Dedifferentiated amniotic fluid mesenchymal stem cell (primary cell): ENCODE data around the gene SLC25A29.
A peak's percentile ranks its signal among the peaks of the same experiment; 100 is the strongest.
"Not testable (repeated sequence)": the region's sequence is repeated elsewhere in the genome, so short reads cannot be mapped to it uniquely, and the experiment has no call there.

Experiments used
- DNase-seq: peaks from one replicate; pipeline ENCODE4 v3.0.0-alpha.2; 2016; ENCODE audit errors: extremely low spot score

SLC25A29 gene

DNA sequence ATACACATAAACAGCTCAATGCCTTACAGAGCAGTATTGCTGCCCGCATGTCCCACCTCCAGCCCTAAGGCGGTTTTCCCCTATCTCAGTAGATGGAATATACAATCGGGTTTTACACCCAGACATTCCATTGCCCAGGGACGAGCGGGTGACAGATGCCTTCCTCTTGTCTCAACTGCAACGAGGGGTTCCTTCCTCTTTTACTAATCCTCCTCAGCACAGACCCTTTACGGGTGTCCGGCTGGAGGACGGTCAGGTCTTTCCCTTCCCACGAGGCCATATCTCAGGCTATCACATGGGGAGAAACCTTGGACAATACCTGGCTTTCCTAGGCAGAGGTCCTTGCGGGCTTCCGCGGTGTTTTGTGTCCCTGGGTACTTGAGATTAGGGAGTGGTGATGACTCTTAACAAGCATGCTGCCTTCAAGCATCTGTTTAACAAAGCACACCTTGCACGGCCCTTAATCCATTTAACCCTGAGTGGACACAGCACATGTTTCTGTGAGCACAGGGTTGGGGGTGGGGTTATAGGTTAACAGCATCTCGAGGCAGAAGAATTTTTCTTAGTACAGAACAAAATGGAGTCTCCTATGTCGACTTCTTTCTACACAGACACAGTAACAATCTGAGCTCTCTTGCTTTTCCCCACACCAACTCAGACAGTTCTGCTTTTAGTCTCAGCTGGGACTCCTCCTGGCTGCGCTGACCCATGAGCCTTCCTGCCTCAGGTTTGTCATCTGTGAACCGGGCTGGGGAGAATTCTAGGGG, 6.0 kb upstream of the SLC25A29 start:
- not testable (repeated sequence) for DNase-seq

DNA sequence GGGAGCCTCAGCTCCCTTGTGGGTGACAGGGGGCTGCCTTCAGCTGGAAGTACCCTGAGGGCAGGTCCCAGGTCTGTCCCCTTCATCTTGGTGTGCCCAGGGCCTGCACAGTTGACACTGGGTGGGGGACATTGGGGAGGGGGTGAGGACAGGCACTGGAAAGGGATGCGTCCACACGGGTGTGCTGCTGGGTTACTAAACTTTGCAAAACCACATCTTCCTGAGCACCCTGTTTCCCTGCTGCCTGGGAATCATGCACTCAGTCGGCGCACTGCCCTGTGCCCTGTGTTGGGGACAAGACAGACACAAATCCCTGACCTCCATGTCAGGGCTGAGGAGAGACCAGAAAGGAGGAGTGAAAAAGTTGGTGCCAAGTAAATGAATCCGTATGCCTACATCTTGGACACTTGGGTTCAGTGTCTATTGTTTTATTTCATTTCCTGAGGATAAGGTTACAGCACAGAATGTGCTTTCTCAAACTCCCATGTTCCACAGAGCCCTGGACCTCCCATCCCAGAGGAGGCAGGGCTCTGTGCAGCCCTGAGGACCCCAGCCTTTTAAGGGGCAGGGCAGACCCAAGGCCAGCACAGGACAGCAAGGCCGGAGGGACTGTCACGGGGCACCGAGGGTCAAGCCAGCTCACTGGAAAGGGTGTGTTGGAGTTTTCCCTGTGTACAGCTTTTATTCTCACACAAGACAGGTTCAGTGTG, 2.9 kb upstream of the SLC25A29 start:
- DNase-seq = no peak

DNA sequence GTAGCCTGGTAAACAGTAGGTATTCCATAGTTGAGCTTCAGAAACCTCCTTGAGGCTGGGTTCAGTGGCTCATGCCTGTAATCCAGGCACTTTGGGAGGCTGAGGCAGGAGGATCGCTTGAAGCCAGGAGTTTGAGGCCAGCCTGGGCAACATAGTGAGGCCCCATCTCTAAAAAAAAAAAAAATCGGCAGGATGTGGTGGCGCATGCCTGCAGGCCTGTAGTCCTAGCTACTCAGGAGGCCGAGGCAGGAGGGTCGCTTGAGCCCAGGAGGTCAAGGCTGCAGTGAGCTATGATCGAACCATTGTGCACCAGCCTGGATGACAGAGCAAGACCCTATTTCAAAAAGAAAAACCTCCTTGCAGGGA, 2.2 kb upstream of the SLC25A29 start:
- DNase-seq = not testable (repeated sequence)

DNA sequence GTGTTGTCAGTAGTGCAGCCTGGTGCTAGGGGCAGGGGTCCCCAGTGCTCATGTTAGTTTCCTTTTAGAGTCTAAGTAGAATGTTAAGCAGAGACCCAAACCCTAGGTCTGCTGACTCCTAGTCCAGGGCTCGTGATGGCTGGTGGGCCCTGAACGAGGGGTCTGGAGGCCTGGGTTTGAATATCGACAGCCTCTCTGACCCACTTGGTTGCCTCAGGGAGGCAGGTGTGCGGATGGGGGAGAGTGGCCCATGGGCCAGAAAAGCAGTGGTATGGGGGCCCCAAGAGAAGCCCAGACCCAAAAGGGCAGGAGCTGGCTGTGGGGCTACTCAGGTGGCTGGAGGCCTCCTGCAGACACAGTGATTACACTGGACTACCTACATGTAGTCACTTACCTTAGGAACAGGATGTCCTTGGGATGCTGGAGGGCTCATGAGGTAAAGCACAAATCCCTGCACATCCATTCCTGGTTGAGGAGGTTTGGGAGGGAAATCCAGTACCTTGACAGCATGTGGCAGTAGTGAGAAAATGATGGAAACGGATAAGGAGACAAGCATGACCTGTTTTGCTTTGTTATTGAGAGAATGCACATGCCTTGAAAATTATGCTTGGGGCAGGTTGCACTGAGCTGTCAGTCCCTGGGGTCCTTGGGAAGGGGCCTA, 1.7 kb upstream of the SLC25A29 start:
- DNase-seq = no peak

DNA sequence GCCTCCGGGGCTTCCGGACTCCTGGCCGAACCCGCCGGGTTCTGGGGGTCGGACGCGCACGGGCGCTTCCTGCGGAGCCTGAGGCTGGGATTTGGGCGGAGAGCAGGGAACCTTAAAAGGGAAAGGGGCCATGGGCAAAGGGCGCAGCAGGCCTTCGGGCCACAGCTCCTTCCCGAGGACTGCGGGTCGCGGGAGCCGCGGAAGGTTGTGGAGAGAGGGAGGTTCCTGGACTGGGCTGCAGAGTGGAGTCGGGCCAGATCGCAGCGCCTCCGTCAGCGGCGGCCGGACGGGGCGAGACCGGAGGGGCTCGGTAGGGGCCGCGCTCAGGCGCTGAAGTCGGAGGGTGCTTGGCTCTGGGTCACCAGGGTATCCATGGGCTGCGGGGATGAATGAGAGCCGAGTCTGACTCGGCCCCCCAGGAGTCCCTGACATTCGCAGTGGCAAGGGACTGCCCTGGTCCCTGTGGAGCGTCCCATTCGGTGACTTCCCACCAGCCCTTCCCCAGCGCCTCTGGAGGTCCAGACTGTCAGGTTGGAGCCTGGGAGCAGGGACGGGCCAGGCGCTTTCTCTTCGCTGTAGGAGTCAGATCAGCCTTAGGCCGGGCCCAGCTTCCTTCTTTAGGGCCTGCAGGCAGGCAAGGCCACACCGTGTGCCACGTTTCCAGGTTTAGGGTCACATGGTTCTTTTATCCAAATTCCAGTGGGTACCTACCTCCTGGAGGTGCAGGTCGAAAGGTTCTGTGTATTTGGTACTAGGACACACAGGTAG, 938 bp upstream of the SLC25A29 start:
- no peak for DNase-seq

DNA sequence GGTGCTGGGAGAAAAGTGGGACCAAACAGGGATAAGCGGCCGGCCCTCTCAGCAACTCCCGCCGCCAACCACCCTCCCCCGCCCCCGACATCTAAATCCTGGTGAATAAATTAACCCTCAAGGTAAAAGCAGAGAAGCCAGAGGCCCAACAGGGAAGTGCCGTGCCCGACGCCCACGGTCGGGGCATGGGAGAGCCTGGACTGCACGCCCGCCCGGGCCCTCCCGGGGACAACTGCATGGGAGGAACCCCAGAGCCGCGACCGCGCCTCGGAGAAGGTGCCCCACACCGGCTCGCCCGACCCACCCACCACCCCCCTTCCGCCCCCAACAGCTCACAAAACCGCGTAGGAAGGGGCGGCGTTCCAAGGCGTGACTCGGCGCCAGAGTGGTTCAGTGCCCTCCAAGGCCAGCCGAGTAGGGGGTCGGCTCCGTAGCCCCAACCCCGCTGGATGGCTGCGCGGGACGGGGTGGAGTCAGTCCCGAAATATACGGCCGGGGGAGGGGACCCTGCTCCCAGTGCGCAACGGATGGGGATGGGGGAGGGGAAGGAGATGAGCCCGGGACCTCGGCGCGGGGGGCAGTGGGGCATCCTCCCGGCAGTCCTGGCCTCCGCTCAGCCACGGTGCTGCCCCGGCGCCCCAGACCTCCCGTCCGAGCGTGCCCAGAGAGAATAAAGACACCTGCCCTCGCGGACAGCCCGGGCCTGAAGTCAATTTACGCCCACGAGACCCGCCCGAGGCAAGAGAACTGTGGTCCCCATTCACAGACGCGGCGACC, 732 bp downstream of the SLC25A29 start:
- no peak for DNase-seq

DNA sequence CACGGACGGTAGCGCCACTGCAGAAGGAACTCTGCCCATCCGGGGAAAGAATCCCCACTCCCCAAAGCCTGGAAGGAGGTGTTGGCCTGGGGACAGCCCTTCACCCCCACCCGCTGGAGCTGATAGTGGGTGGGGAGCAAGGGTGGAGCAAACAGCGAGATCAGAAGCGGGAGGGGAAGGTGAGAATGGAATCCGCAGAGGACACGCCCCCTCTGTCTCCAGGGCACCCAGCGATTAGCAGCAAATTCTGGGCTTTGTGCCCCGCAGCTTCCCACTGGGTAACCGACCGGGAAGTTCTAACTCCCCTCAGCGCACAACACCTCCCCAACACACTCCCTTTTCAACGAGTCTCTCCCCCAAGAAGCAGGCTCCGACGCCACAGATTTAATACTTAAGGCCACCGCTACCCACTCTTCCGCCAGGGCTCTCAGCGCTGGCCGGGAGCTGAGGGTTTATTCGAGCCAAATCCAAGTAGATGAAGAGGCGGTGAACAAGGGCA, 1.4 kb downstream of the SLC25A29 start:
- no peak for DNase-seq

DNA sequence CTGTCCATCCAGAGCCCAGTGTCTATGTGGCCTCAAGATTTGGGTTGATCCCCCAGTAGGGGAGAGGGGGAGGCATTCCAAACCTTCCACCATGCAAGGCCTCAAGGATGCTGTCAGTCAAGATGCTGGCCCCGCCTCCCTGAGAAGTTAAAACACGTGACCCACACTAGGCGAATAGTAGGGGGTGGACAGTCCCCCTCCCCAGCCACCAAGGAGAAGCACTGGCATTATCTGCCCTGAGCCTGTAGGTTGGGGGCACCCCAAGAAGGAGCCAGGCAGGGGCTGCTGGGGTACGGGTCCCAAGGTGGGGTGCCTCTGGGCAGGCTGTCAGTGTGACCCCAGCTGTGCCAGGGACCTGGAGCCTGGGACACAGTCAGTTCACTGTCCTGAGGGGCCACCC, 2.3 kb downstream of the SLC25A29 start:
- DNase-seq = no peak

DNA sequence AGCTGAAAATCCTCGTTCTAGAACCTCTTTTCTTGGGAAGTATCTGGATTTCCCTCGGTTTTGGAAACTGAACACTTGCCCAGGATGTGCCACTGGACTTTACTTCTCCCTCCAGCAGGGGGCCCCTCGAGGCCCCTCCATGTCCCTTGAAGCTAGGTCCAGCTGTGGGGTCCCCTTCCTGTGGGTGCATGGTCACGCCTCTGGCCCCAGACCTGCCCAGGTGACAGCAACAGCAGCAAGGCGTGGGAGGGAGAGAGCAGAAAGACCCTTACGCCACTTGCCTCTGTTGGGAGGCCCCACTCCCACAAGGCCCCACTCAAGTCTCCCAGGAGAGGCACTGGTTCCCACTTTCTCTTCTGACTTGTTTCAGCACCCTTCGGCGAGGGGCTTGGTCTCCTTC, 3.1 kb downstream of the SLC25A29 start:
- no peak for DNase-seq

DNA sequence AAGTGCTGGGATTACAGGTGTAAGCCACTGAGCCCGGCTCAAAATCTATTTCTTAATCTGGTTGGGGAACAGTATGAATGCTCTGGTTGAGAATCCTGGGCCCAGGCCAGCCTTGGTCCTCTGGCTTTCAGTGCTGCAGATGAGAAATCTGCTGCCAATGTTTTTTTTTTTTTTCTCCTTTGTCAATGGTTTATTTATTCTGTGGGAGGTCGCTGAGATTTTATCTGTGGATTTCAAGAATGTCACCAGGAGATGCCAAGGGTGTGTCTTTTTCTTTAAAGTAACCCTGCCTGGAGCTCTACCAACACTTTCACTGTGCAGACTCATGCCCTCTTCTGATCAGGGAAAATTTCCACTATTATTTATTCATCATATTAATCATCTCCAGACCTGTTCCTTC, 3.6 kb downstream of the SLC25A29 start:
- DNase-seq = peak; percentile 42

DNA sequence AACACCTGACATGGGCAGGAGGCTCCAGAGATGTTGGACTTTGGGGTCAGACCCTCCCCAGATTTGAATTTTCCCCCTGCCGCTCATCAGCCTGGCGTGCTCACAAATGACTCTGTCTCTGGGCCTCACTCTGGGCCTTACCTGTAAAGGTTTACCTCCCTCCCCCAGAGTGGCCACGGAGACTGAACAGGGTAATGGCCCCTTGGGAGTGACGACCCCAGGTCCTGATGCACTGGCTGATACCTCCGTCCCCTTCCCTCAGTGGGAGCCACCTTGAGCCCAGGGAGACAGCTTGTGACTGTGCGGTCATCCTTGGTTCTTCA, 7.0 kb downstream of the SLC25A29 start:
- no peak for DNase-seq

DNA sequence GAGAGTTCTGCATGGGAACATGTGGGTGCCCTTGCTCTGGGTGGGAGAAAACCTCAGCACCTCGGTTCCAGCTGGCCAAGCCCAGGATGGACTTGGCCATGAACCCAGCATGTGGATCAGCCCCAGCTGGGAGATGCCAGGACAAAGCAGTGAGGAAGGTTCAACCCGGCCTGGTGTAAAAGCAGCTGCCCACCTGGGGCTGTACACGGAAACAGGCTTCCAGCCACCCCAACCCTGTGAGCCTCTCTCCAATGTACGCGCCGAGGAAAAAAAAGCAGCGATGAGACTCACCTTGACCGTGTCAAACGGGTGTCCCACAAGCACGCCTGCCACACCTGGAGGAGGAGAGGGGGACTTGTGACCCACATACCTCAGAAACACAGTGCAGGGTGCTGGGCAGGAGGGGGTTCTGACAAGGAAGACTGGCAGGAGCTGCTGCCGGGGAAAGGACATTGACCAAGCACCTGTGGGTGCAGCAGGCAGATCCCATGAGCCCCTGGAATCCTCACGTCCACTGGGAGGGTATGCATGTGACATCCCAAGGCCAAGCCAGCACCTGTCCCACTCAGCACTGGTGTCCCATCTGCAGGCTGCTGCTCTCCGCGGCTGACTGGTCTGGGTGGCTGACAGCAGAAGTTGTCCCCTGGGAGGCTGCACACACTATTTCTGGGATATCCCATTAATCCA, 7.5 kb downstream of the SLC25A29 start:
- no peak for DNase-seq

DNA sequence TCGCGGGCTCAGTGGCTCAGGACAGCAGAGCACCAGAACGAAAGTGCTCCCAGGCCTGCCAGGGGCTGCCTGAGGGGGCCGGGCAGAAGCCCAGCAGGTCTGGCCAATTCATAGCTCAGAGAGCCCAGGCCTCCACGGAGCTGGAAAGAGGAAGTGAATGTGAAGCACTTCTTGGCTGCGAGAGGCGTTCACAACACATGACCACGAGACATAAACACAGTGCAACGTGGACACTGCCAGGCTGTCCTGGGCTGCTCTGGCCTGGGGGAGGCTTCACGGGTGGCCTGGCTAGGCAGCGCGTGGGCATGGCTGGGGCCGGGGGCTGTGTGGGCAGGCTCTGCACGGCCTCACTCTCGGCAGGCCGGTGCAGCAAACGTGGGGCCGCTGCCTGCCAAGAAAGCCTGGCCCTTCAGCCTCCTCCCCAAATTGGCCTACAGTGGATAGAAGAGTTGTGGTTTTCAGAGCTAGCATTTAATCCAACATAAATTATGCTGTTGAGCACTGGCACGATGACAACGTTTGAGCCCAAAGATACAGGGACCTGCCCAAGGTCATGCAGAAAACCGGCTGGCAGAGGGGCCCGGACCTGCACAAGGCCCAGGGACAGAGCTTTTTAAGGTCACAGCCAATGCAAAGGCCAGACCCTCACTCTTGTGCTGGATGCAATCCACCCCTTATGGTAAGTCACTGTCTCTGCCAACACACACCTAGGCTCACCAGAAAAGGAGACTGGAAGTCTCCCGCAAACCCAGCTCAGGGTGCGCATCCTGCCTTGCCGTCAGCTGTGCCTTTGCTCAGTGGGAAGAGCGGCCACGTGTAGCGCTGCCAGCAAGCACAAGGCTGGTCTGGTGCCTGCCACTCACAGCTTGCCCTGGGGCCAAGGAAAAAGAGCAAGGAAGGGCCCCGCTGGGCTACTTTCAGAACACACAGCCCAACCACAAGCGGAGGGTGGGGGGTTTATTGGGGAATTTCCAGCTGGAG, 8.6 kb downstream of the SLC25A29 start:
- peak; percentile 33 for DNase-seq

DNA sequence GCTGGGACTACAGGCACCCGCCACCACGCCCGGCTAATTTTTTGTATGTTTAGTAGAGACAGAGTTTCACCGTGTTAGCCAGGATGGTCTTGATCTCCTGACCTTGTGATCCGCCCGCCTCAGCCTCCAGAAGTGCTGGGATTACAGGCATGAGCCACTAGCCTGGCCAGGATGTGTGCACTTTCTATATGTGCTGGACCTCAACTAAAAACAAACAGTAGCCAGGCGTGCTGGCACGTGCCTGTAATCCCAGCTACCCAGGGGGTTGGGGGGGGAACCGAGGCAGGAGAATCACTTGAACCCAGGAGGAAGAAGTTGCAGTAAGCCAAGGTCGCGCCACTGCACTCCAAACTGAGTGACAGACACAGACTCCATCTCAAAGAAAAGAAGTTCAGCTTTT, 9.5 kb downstream of the SLC25A29 start:
- not testable (repeated sequence) for DNase-seq

DNA sequence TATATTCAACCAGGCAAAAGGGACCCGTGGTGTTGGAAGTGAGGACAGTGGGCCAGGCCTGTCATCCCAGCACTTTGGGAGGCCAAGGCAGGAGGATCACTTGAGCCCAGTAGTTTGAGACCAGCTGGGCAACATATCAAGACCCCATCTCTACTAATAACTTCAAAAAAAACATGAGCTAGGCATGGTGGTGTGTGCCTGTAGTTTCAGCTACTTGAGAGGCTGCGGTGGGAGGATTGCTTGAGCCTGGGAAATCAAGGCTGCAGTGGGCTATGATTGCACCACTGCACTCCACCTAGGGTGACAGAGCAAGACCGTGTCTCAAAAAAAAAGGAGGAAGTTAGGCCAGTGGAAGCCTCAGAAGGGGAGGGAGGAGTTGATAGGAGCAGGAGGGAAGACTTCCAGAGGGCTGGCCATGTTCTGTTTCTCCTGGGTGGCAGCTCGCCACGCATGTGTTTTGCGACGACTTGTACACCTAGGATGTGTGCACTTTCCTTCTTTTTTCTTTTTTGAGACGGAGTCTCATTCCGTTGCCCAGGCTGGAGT, 10.1 kb downstream of the SLC25A29 start:
- no peak for DNase-seq

DNA sequence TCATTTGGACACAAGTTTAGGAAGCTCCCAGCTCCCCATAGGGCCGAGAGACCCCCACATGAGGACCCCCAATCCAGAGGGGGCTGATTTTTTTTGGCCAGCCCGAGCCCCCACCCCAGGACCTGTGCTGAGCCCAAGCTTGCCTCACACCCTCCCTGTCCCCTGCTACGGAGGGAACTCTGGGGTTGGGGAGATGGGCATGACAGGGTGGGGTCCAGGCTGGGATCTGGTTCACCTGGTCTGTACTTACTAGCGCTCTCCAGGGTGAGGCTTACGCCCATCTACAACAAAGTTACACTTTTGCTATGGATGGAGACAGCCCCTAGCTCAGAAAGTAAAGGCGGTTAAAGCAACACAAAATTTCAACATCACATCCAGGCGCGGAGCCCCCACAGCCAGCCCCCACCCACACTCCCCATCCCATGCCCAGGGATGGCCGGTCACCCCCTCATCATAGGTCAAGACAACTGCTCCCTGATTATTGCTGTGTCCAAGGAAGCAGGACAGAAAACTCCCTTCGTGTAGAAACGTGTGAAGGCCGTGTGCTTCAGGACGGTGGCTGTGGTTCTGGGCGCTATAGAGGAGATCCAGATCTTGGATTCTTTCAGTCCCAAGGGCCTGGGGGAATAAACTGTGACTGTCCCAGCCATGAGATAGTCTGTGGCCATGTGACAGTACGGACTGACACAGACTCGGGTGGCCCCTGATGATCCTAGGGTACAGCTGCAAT, 10.7 kb downstream of the SLC25A29 start:
- no peak for DNase-seq

DNA sequence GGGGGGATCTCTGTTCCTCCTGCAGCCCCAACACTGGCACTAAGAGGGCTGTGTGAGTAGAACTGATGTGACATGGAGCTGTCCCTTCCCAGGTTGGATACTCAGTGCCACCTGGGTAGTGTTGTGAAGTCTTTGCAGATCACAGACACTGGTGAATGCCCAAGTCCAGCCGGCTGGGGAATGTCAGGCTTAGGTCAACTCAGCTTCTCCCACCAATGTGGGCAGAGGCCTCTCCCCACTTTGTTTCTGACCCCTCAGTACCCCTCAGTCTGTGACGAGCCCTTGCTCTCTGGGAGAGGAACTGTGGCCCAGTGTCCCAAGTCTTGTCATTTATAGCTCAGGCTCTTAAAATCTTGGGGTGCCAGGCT, 11.3 kb downstream of the SLC25A29 start:
- DNase-seq = no peak

DNA sequence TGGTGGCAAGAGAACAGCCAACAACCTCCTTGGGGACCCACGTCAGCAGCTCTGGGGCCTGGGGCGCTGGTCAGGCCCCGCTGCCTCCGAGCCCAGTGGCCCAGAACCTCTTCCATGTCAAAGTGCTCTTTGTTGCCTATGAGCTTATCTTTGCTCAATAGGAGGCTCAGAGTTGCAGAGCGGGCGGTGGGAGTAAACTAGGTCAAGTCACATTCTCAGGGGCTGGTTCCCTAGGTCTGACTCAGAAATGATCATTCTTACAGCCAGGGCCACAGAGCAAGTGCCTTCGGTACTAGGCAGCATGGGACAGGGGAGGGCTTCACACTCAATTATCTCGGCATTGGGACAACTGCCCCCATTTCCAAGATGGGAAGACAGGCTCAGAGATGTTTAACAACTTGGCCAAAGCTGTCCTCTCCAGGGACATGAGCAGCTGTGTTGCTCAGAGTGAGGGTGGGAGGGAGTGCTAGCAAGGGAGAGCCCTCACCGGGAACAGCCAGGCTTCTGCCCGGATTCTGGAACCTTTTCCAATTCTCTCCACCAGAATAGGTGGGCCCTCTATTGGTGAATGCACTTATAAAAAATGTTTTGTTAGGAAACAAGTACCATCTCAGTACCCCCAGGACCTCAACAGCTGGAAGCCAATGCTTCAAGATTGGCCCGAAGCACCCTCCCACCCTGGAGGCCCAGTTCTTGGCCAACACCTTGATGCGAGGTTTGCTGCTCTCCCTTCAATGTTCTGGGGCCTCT, 11.9 kb downstream of the SLC25A29 start:
- DNase-seq = no peak
